GM04504 (cell line): ENCODE data around the gene ZNF792.
"Not testable (repeated sequence)": the region's sequence is repeated elsewhere in the genome, so short reads cannot be mapped to it uniquely, and the experiment has no call there.

Experiments
- DNase-seq: peaks from one replicate; pipeline ENCODE4 v3.0.0-alpha.2; 2012; ENCODE audit warnings: low read depth

The ZNF792 gene

GRCh38 chr19:34963573-34964406, at the start of gene ZNF792:
ZNF792 (minus strand) TSS chr19:34964229; CDS start chr19:34963662, 567 bp downstream.
- DNase-seq, result peak; percentile 3

- no peak for DNase-seq
These were observed 49.2 kb upstream of the ZNF792 start for GRCh38 chr19:35013041-35013819.

GRCh38 chr19:35011737-35012682, 48.0 kb upstream of the ZNF792 start:
- DNase-seq, result no peak

- DNase-seq, result no peak
These were observed 47.2 kb upstream of the ZNF792 start for GRCh38 chr19:35011091-35011689.

GRCh38 chr19:35009424-35010415, 45.7 kb upstream of the ZNF792 start:
- DNase-seq, result no peak

GRCh38 chr19:35008891-35009341, 44.9 kb upstream of the ZNF792 start:
- DNase-seq, result no peak

- DNase-seq, result not testable (repeated sequence)
These were observed 43.4 kb upstream of the ZNF792 start for GRCh38 chr19:35007427-35007826.

GRCh38 chr19:35006999-35007365, 43.0 kb upstream of the ZNF792 start:
- DNase-seq, result no peak

GRCh38 chr19:35006342-35006998, 42.4 kb upstream of the ZNF792 start:
- DNase-seq, result no peak

GRCh38 chr19:35006007-35006341, 41.9 kb upstream of the ZNF792 start:
- not testable (repeated sequence) for DNase-seq

GRCh38 chr19:35005256-35005977, 41.4 kb upstream of the ZNF792 start:
- no peak for DNase-seq

- no peak for DNase-seq
These were observed 40.7 kb upstream of the ZNF792 start for GRCh38 chr19:35004517-35005255.

- DNase-seq, result no peak
These were observed 38.1 kb upstream of the ZNF792 start for GRCh38 chr19:35002037-35002535.

GRCh38 chr19:35000647-35001501, 36.8 kb upstream of the ZNF792 start:
- no peak for DNase-seq

- no peak for DNase-seq
These were observed 36.3 kb upstream of the ZNF792 start for GRCh38 chr19:35000338-35000646.

GRCh38 chr19:34999498-35000337, 35.7 kb upstream of the ZNF792 start, which contains the start of gene GRAMD1A:
GRAMD1A (plus strand) TSS chr19:35000323; CDS start chr19:35000479, 156 bp downstream.
- DNase-seq, result peak; percentile 76
